HEK293 (cell line): ENCODE measurements around the gene ZNF12.

Experiments used
- CTCF ChIA-PET: fragments of 350-600 bp; formaldehyde crosslinking; extraction: SDS; loops from one replicate; lab custom pipeline; 2021; ENCODE audit warnings: antibody characterized with exemption; lab: Yijun Ruan, JAX
- POLR2A ChIA-PET: fragments of 300-600 bp; formaldehyde crosslinking; extraction: SDS; loops from one replicate; lab custom pipeline; 2020; ENCODE audit warnings: antibody characterized with exemption, inconsistent platforms; lab: Yijun Ruan, JAX
- H3K27ac ChIP-seq: fragments of 200-500 bp; sonication (Bioruptor generic); 2 replicates; pipeline ENCODE4 v1.5.1; 2014; ENCODE audit warnings: low read depth, low read length, control low read depth, inconsistent platforms; ENCODE audit errors: extremely low read depth
- H3K36me3 ChIP-seq, 2 experiments: fragments of 200-500 bp in 1 of 2; sonication (Bioruptor generic) in 1 of 2; 1 replicate in 1 of 2; 2 replicates in 1 of 2; pipeline ENCODE4 v1.5.1; 2014 to 2017; ENCODE audit warnings: inconsistent platforms in 2 of 2, low read length in 2 of 2; ENCODE audit not compliant: control insufficient read depth in 2 of 2, insufficient read depth in 1 of 2
- H3K4me1 ChIP-seq: fragments of 200-500 bp; sonication (Bioruptor generic); 2 replicates; pipeline ENCODE4 v1.5.1; 2014; ENCODE audit warnings: mild to moderate bottlenecking, low read length, inconsistent platforms; ENCODE audit not compliant: control insufficient read depth, insufficient read depth
- H3K4me3 ChIP-seq: 2 replicates; pipeline ENCODE4 v1.5.1; 2011; ENCODE audit warnings: low read depth, mild to moderate bottlenecking, control low read depth, low read length, moderate library complexity
- H3K9me3 ChIP-seq: fragments of 200-500 bp; sonication (Bioruptor generic); 2 replicates; pipeline ENCODE4 v1.5.1; 2014; ENCODE audit warnings: low read depth, low read length, inconsistent platforms; ENCODE audit not compliant: control insufficient read depth, insufficient read depth
- MYNN ChIP-seq: fragments of 450-650 bp; formaldehyde crosslinking; IDR thresholded peaks from 2 replicates; pipeline ENCODE4 v1.5.1; 2016; ENCODE audit warnings: missing biosample characterization, missing genetic modification characterization, borderline replicate concordance
- OVOL3 ChIP-seq: fragments of 450-650 bp; formaldehyde crosslinking; IDR thresholded peaks from 2 replicates; pipeline ENCODE4 v1.5.1; 2016; ENCODE audit warnings: missing biosample characterization, missing genetic modification characterization
- REPIN1 ChIP-seq: fragments of 450-650 bp; formaldehyde crosslinking; IDR thresholded peaks from 2 replicates; pipeline ENCODE4 v1.5.1; 2017; ENCODE audit warnings: missing biosample characterization, missing genetic modification characterization, low read depth
- SETDB1 ChIP-seq: IDR thresholded peaks from one replicate; pipeline ENCODE4 v1.6.1; 2017; ENCODE audit warnings: mild to moderate bottlenecking, low read length, moderate library complexity, mixed read lengths; ENCODE audit not compliant: insufficient read length
- SP3 ChIP-seq: fragments of 450-650 bp; formaldehyde crosslinking; IDR thresholded peaks from 2 replicates; pipeline ENCODE4 v1.5.1; 2016; ENCODE audit warnings: missing biosample characterization, missing genetic modification characterization
- ZBTB20 ChIP-seq: fragments of 450-650 bp; formaldehyde crosslinking; IDR thresholded peaks from 2 replicates; pipeline ENCODE4 v1.5.1; 2016; ENCODE audit warnings: missing biosample characterization, missing genetic modification characterization
- ZFP3 ChIP-seq: fragments of 450-650 bp; formaldehyde crosslinking; IDR thresholded peaks from 2 replicates; pipeline ENCODE4 v1.5.1; 2016; ENCODE audit warnings: low read depth, missing biosample characterization, missing genetic modification characterization
- ZFP41 ChIP-seq: fragments of 450-650 bp; formaldehyde crosslinking; IDR thresholded peaks from 2 replicates; pipeline ENCODE4 v1.5.1; 2016; ENCODE audit warnings: missing biosample characterization, missing genetic modification characterization, borderline replicate concordance
- ZNF114 ChIP-seq: fragments of 450-650 bp; formaldehyde crosslinking; IDR thresholded peaks from 2 replicates; pipeline ENCODE4 v1.5.0; 2017; ENCODE audit warnings: missing biosample characterization, missing genetic modification characterization
- ZNF138 ChIP-seq: fragments of 450-650 bp; formaldehyde crosslinking; IDR thresholded peaks from 2 replicates; pipeline ENCODE4 v1.5.1; 2016; ENCODE audit warnings: missing biosample characterization, missing genetic modification characterization, borderline replicate concordance
- ZNF16 ChIP-seq: fragments of 450-650 bp; formaldehyde crosslinking; IDR thresholded peaks from 2 replicates; pipeline ENCODE4 v1.5.1; 2016; ENCODE audit warnings: low read depth, missing biosample characterization, missing genetic modification characterization
- ZNF174 ChIP-seq: fragments of 450-650 bp; formaldehyde crosslinking; IDR thresholded peaks from 2 replicates; pipeline ENCODE4 v1.5.0; 2017; ENCODE audit warnings: missing biosample characterization, mild to moderate bottlenecking, missing genetic modification characterization
- ZNF202 ChIP-seq: fragments of 450-650 bp; formaldehyde crosslinking; IDR thresholded peaks from 2 replicates; pipeline ENCODE4 v1.5.1; 2016; ENCODE audit warnings: missing biosample characterization, missing genetic modification characterization, borderline replicate concordance
- ZNF221 ChIP-seq: fragments of 450-650 bp; formaldehyde crosslinking; IDR thresholded peaks from 2 replicates; pipeline ENCODE4 v1.5.1; 2017; ENCODE audit warnings: missing biosample characterization, missing genetic modification characterization, borderline replicate concordance
- ZNF223 ChIP-seq: fragments of 450-650 bp; formaldehyde crosslinking; IDR thresholded peaks from 2 replicates; pipeline ENCODE4 v1.5.1; 2016; ENCODE audit warnings: missing biosample characterization, missing genetic modification characterization
- ZNF248 ChIP-seq: fragments of 450-650 bp; formaldehyde crosslinking; IDR thresholded peaks from 2 replicates; pipeline ENCODE4 v1.5.1; 2017; ENCODE audit warnings: missing biosample characterization, missing genetic modification characterization
- ZNF324 ChIP-seq: fragments of 450-650 bp; formaldehyde crosslinking; IDR thresholded peaks from 2 replicates; pipeline ENCODE4 v1.5.1; 2016; ENCODE audit warnings: missing biosample characterization, missing genetic modification characterization
- ZNF341 ChIP-seq: fragments of 450-650 bp; formaldehyde crosslinking; IDR thresholded peaks from 2 replicates; pipeline ENCODE4; 2016; ENCODE audit warnings: low read depth, missing biosample characterization, missing genetic modification characterization
- ZNF529 ChIP-seq: fragments of 450-650 bp; formaldehyde crosslinking; IDR thresholded peaks from 2 replicates; pipeline ENCODE4 v1.5.1; 2017; ENCODE audit warnings: missing genetic modification characterization, missing biosample characterization; ENCODE audit not compliant: insufficient replicate concordance
- ZNF596 ChIP-seq: fragments of 450-650 bp; IDR thresholded peaks from 2 replicates; pipeline ENCODE4 v1.5.0; 2018; ENCODE audit warnings: missing biosample characterization, mild to moderate bottlenecking, missing genetic modification characterization, moderate library complexity
- ZNF677 ChIP-seq: fragments of 450-650 bp; IDR thresholded peaks from 2 replicates; pipeline ENCODE4 v1.5.0; 2018; ENCODE audit warnings: missing biosample characterization, mild to moderate bottlenecking, missing genetic modification characterization, moderate library complexity
- ZNF701 ChIP-seq: fragments of 450-650 bp; formaldehyde crosslinking; IDR thresholded peaks from 2 replicates; pipeline ENCODE4 v1.5.1; 2016; ENCODE audit warnings: missing biosample characterization, missing genetic modification characterization
- ZNF747 ChIP-seq: fragments of 450-650 bp; formaldehyde crosslinking; IDR thresholded peaks from 2 replicates; pipeline ENCODE4 v1.5.1; 2016; ENCODE audit warnings: missing biosample characterization, missing genetic modification characterization
- ZNF776 ChIP-seq: fragments of 450-650 bp; formaldehyde crosslinking; IDR thresholded peaks from 2 replicates; pipeline ENCODE4 v1.5.0; 2017; ENCODE audit warnings: missing biosample characterization, missing genetic modification characterization, borderline replicate concordance
- TF ChIP-seq, protein P1 (sequence below): fragments of 450-650 bp; formaldehyde crosslinking; IDR thresholded peaks from 2 replicates; pipeline ENCODE4 v1.5.1; 2016; ENCODE audit warnings: missing biosample characterization, missing genetic modification characterization
- TF ChIP-seq, protein P2 (sequence below): fragments of 450-650 bp; formaldehyde crosslinking; IDR thresholded peaks from 2 replicates; pipeline ENCODE4 v1.5.1; 2016; ENCODE audit warnings: missing biosample characterization, missing genetic modification characterization
- TF ChIP-seq, protein P3 (sequence below): fragments of 450-650 bp; formaldehyde crosslinking; IDR thresholded peaks from 2 replicates; pipeline ENCODE4 v1.5.1; 2017; ENCODE audit warnings: missing biosample characterization, missing genetic modification characterization
- TF ChIP-seq, protein P4 (sequence below): fragments of 450-650 bp; formaldehyde crosslinking; optimal IDR thresholded peaks from 2 replicates; pipeline ENCODE3; 2016; ENCODE audit warnings: missing biosample characterization, mild to moderate bottlenecking, missing genetic modification characterization
- TF ChIP-seq, protein P5 (sequence below): fragments of 450-650 bp; formaldehyde crosslinking; IDR thresholded peaks from 2 replicates; pipeline ENCODE4 v1.5.1; 2016; ENCODE audit warnings: missing biosample characterization, missing genetic modification characterization, low read depth

Gene ZNF12

DNA sequence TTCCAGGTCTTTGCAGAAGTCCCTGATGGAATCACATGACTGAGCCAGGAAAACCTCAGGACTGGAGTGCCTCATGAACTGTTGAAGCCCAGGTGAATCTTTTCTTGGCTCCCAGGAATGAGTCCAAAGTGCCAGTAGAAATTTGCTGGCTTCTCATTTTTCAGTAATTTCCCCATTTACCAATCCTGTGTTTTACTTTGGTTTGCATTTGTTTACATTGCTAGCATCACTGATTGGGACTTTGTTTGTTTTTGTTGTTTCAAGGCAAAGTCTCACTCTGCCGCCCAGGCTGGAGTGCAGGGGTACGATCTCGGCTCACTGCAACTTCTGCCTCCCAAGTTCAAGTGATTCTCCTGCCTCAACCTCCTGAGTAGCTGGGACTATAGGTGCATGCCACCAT lies 1.6 kb upstream of the ZNF12 start:
- Histone ChIP-seq H3K36me3 (peaks cover 15 to 19% of the 10 kb centered on the region in 2 experiments), H3K9me3 (peaks cover 3% of the 10 kb centered on the region; the same call in 1 of the 2 replicates), H3K4me1 (no peaks in the 10 kb centered on the region; the same call in 1 of the 2 replicates), H3K4me3 (no peak overlapping the region), H3K27ac (no peak overlapping the region)
- ChIA-PET POLR2A (no interaction called here), CTCF (interaction anchor here (0.5 kb wide), 1 partner anchor 80 kb away, joined by 3 read pairs; no protein-coding TSS in a partner anchor)
- TF ChIP-seq ZNF16 (tag by site-specific recombination) (no peak), ZNF223 (no peak), ZNF324 (no peak), ZFP3 (tag by site-specific recombination) (no peak), MYNN (no peak), ZNF776 (tag by site-specific recombination) (no peak), ZNF701 (tag by site-specific recombination) (no peak), ZNF114 (tag by site-specific recombination) (no peak), ZNF341 (tag by site-specific recombination) (no peak), ZNF221 (tag by site-specific recombination) (no peak), ZNF529 (tag by site-specific recombination) (no peak), ZNF596 (no peak), REPIN1 (tag by site-specific recombination) (no peak), SETDB1 (no peak), OVOL3 (tag by site-specific recombination) (no peak), ZNF202 (tag by site-specific recombination) (no peak), ZNF747 (tag by site-specific recombination) (no peak), ZNF174 (tag by site-specific recombination) (no peak), ZFP41 (tag by site-specific recombination) (no peak)
- TF ChIP-seq, protein P1, sequence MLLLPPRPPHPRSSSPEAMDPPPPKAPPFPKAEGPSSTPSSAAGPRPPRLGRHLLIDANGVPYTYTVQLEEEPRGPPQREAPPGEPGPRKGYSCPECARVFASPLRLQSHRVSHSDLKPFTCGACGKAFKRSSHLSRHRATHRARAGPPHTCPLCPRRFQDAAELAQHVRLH (tag by site-specific recombination), result no peak

DNA sequence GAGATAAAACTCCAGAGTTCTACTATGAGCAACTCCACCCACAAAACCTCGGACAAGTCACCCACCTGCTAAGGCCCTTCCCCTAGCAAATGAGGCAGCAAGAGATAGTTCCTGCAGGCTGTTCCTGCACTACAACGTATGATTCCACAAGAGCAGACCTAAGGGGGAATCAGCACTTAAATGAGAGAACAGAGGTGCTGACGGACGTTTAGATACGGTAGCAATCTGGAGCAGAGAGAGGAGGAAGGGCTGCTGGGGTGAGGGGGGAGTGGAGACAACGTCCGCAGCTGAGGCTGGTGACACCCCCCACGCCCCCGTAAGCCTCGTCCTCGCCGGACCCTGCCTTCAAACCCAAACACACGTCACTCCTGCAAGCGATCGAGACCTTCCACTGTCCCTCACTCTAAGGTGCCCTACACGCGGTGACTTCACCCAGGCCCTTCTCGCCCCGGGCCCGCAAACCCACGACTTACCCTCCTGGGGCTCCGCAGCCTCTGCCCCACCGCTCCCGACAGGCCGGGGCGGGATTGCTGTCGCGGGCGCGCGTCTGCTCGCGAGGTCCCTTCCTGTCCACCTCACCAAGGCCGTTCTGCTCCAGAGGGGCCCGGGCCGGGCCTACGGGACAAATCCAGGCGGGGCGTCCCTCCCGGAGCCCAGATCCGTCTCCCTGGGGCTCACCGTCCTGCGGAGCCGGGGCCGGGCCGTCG lies 635 bp downstream of the ZNF12 start:
- Histone ChIP-seq H3K9me3 (peaks cover 3% of the 10 kb centered on the region; the same call in 1 of the 2 replicates), H3K36me3 (peaks cover 19 to 38% of the 10 kb centered on the region in 2 experiments), H3K4me3 (peak overlapping the region; percentile 91), H3K27ac (peak overlapping the region; percentile 73), H3K4me1 (no peaks in the 10 kb centered on the region; the same call in 1 of the 2 replicates)
- CTCF ChIA-PET, result no interaction called here
- POLR2A ChIA-PET, result no interaction called here
- TF ChIP-seq ZNF221 (tag by site-specific recombination), result no peak
- TF ChIP-seq ZNF138 (tag by site-specific recombination), result no peak
- no peak for TF ChIP-seq ZNF248 (tag by site-specific recombination)
- TF ChIP-seq ZBTB20 (tag by site-specific recombination), result peak; percentile 67
- TF ChIP-seq, protein P2, sequence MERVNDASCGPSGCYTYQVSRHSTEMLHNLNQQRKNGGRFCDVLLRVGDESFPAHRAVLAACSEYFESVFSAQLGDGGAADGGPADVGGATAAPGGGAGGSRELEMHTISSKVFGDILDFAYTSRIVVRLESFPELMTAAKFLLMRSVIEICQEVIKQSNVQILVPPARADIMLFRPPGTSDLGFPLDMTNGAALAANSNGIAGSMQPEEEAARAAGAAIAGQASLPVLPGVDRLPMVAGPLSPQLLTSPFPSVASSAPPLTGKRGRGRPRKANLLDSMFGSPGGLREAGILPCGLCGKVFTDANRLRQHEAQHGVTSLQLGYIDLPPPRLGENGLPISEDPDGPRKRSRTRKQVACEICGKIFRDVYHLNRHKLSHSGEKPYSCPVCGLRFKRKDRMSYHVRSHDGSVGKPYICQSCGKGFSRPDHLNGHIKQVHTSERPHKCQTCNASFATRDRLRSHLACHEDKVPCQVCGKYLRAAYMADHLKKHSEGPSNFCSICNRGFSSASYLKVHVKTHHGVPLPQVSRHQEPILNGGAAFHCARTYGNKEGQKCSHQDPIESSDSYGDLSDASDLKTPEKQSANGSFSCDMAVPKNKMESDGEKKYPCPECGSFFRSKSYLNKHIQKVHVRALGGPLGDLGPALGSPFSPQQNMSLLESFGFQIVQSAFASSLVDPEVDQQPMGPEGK (tag by site-specific recombination), result peak; percentile 33; the same call in 1 of the 2 replicates
- no peak for TF ChIP-seq ZNF677 (tag by site-specific recombination)
- TF ChIP-seq, protein P3, sequence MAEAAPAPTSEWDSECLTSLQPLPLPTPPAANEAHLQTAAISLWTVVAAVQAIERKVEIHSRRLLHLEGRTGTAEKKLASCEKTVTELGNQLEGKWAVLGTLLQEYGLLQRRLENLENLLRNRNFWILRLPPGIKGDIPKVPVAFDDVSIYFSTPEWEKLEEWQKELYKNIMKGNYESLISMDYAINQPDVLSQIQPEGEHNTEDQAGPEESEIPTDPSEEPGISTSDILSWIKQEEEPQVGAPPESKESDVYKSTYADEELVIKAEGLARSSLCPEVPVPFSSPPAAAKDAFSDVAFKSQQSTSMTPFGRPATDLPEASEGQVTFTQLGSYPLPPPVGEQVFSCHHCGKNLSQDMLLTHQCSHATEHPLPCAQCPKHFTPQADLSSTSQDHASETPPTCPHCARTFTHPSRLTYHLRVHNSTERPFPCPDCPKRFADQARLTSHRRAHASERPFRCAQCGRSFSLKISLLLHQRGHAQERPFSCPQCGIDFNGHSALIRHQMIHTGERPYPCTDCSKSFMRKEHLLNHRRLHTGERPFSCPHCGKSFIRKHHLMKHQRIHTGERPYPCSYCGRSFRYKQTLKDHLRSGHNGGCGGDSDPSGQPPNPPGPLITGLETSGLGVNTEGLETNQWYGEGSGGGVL, result peak; percentile 13; the same call in 1 of the 2 replicates
- TF ChIP-seq, protein P4, sequence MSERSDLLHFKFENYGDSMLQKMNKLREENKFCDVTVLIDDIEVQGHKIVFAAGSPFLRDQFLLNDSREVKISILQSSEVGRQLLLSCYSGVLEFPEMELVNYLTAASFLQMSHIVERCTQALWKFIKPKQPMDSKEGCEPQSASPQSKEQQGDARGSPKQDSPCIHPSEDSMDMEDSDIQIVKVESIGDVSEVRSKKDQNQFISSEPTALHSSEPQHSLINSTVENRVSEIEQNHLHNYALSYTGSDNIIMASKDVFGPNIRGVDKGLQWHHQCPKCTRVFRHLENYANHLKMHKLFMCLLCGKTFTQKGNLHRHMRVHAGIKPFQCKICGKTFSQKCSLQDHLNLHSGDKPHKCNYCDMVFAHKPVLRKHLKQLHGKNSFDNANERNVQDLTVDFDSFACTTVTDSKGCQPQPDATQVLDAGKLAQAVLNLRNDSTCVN (tag by site-specific recombination), result peak; percentile 87
- TF ChIP-seq SP3 (tag by site-specific recombination), result 0 out of 2 replicates have a peak, but pooled peaks have one; percentile 18
- TF ChIP-seq, protein P5, sequence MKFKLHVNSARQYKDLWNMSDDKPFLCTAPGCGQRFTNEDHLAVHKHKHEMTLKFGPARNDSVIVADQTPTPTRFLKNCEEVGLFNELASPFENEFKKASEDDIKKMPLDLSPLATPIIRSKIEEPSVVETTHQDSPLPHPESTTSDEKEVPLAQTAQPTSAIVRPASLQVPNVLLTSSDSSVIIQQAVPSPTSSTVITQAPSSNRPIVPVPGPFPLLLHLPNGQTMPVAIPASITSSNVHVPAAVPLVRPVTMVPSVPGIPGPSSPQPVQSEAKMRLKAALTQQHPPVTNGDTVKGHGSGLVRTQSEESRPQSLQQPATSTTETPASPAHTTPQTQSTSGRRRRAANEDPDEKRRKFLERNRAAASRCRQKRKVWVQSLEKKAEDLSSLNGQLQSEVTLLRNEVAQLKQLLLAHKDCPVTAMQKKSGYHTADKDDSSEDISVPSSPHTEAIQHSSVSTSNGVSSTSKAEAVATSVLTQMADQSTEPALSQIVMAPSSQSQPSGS (tag by site-specific recombination), result no peak
